Heart left ventricle (tissue), 16 donors: Measurements from ENCODE around the gene PRSS36. TPM values are rescaled to one million over a fixed set of nuclear protein-coding genes. Genes with fewer than 3 reads are reported as not detected.

Experiments
- ATAC-seq, 4 donors: fragments of 200-7000 bp; cut with Tn5 transposase; one replicate each; pipeline ENCODE4 v1.9.1; 2020 to 2022; ENCODE audit warnings: moderate library complexity in 4 of 4, mild to moderate bottlenecking in 3 of 4, moderate number of reproducible peaks in 1 of 4
- DNase-seq, 5 donors: peaks; one replicate each; pipeline ENCODE4 v3.0.0-alpha.2; 2020
- H3K27ac ChIP-seq, 12 donors: fragments of 200-600 bp; sonication (generic) in 4 of 12; one replicate each; pipeline versions ENCODE4 v1.5.0 to v1.8.0; 2016 to 2022; ENCODE audit warnings: mild to moderate bottlenecking in 2 of 12
- H3K27me3 ChIP-seq, 9 donors: fragments of 200-600 bp; sonication (generic) in 2 of 9; one replicate each; pipeline versions ENCODE4 v1.5.1 to v1.8.0; 2016 to 2022; ENCODE audit warnings: mild to moderate bottlenecking in 3 of 9
- H3K36me3 ChIP-seq, 9 donors: fragments of 200-600 bp; sonication (generic) in 2 of 9; one replicate each; pipeline versions ENCODE4 v1.5.0 to v1.8.0; 2018 to 2022; ENCODE audit warnings: mild to moderate bottlenecking in 2 of 9
- H3K4me1 ChIP-seq, 12 donors: fragments of 200-600 bp; sonication (generic) in 4 of 12; one replicate each; pipeline versions ENCODE4 v1.5.0 to v1.8.0; 2016 to 2022; ENCODE audit warnings: mild to moderate bottlenecking in 3 of 12
- H3K4me3 ChIP-seq, 12 donors: fragments of 200-600 bp; sonication (generic) in 4 of 12; one replicate each; pipeline versions ENCODE4 v1.5.0 to v1.8.0; 2017 to 2022; ENCODE audit warnings: mild to moderate bottlenecking in 9 of 12, moderate library complexity in 4 of 12
- H3K9me3 ChIP-seq, 12 donors: fragments of 200-600 bp; sonication (generic) in 4 of 12; one replicate each; pipeline versions ENCODE4 v1.5.0 to v1.8.0; 2016 to 2022; ENCODE audit warnings: mild to moderate bottlenecking in 1 of 12
- CTCF ChIP-seq, 12 donors: fragments of 200-600 bp; sonication (generic) in 4 of 12; IDR thresholded peaks; one replicate each; pipeline versions ENCODE4 v1.5.0 to v1.8.0; 2018 to 2022; ENCODE audit warnings: antibody characterized with exemption in 12 of 12, mild to moderate bottlenecking in 5 of 12
- POLR2A ChIP-seq, 2 donors: fragments of 450-650 bp; IDR thresholded peaks; one replicate each; pipeline ENCODE4 v1.6.1; 2017; ENCODE audit warnings: antibody characterized with exemption in 2 of 2, mild to moderate bottlenecking in 2 of 2, moderate library complexity in 2 of 2
- WGBS, 4 donors: extraction: QIAGEN DNeasy Blood & Tissue Kit in 2 of 4; methylation state at CpG; one replicate each; pipeline versions ENCODE4 v1.1.5 to v1.1.7; 2013 to 2018; 5-methylcytosine and 5-hydroxymethylcytosine counted together
- intact Hi-C, 10 donors: fragments of 100-400 bp; cut with DNase I; formaldehyde crosslinking; loops; one replicate each; pipeline versions ENCODE4 v1.11.1 to v1.14.2; 2022
- polyA plus RNA-seq, 2 donors: library from polyadenylated mRNA; stranded (reverse); fragments of 200-250 nt; gene quantifications; one replicate each; pipeline ENCODE4 v1.2.3, GENCODE V29; 2013
- total RNA-seq, 9 donors: library from RNA; depleted of rRNA in 2 of 9; stranded (reverse); fragments of >200 nt in 2 of 9; fragmentation: NEBNext Ultra II Directional in 3 of 9; extraction: Animal tissue kit (Norgen Biotek cat#: 25700) in 3 of 9; gene quantifications; one replicate each; pipeline versions ENCODE4 v1.1.0 to v1.2.4, GENCODE V29; 2016 to 2023
- donor health status: ischemic (EF 13 %, LVEDD 7.1; RV severe dilation, severe dysfunction).
- donor health status: healthy with polysubstance abuse.
- donor health status: DM: no; HTN: yes; CAD: no.
- donor health status: DM: no; HTN: no; CAD: no.
- donor health status: ischemic (EF 25% LVEDD 6.9; RV normal size, moderate dysfunction).
- donor health status: ischemic (EF 25% LVEDD 5.7; RV mildly dilated, moderate dysfunction).
- donor health status: healthy.
- donor health status: DM: yes; HTN: yes; CAD: no.
- donor health status: ischemic (EF 35%, LVEDD 5.7; RV mildly dilated, moderate dysfunction).
- donor health status: nonischemic (EF 11% LVEDD 7.7; RV severe dilation, severe dysfunction).
- donor health status: DM: yes; HTN: yes; CAD: no.
- donor health status: PGD.
- donor health status: ischemic (EF 29% LVEDD 5.4; RV normal size, mild dysfunction).
- donor health status: nonischemic (EF 23%, LVEDD 6.1; RV moderate dilation, normal function).

Gene PRSS36
- total and polyA plus RNA-seq, 11 donors: 0.35 to 5.1 (median 1.2) TPM

- Histone ChIP-seq H3K27ac (peak overlapping the region; percentile 27 to 94 (median 60)), H3K36me3 (peaks cover 7 to 80% (median 61%) of the 10 kb centered on the region in 9 donors), H3K4me1 (peaks cover 0 to 47% (median 15%) of the 10 kb centered on the region in 12 donors), H3K27me3 (no peaks in the 10 kb centered on the region), H3K4me3 (peak overlapping the region in 1 of 12 donors; percentile 2), H3K9me3 (no peaks in the 10 kb centered on the region)
- peak; percentile 39 to 84 (median 76) for ATAC-seq
- TF ChIP-seq POLR2A (IDR thresholded peaks at IDR 0.05) (no peak), CTCF (IDR thresholded peaks at IDR 0.05) (no peak)
- intact Hi-C loops: no loop called here
- DNase-seq: peak in 3 of 5 donors; percentile 48 to 69 (median 60)
- 65 to 78% (median 69%) methylated on average over 10 to 14 of the region's 14 CpGs for WGBS, 4 donors
Measured at GRCh38 chr16:31128711-31129567, 20.9 kb downstream of the PRSS36 start.

GRCh38 chr16:31127182-31127581, 22.7 kb downstream of the PRSS36 start:
- Histone ChIP-seq H3K27me3 (no peaks in the 10 kb centered on the region), H3K36me3 (peaks cover 7 to 93% (median 70%) of the 10 kb centered on the region in 9 donors), H3K27ac (peak overlapping the region in 3 of 12 donors; percentile 73 to 94 (median 75)), H3K9me3 (no peaks in the 10 kb centered on the region), H3K4me3 (no peak overlapping the region), H3K4me1 (peaks cover 0 to 38% (median 12%) of the 10 kb centered on the region in 12 donors)
- TF ChIP-seq POLR2A (IDR thresholded peaks at IDR 0.05): no peak
- TF ChIP-seq CTCF (IDR thresholded peaks at IDR 0.05): no peak
- intact Hi-C loops: no loop called here
- ATAC-seq: no peak
- no peak for DNase-seq
- WGBS, 4 donors: 86 to 96% (median 90%) methylated on average over 12 to 13 of the region's 13 CpGs

- no peak for TF ChIP-seq CTCF (IDR thresholded peaks at IDR 0.05)
- TF ChIP-seq POLR2A (IDR thresholded peaks at IDR 0.05): no peak
- intact Hi-C loops: no loop called here
- WGBS, 4 donors: 94 to 97% (median 95%) methylated on average over 3 of the region's 3 CpGs
- Histone ChIP-seq H3K27ac (no peak overlapping the region), H3K4me3 (no peak overlapping the region), H3K36me3 (peaks cover 7 to 91% (median 69%) of the 10 kb centered on the region in 9 donors), H3K27me3 (no peaks in the 10 kb centered on the region), H3K4me1 (peaks cover 0 to 38% (median 12%) of the 10 kb centered on the region in 12 donors), H3K9me3 (no peaks in the 10 kb centered on the region)
- ATAC-seq (no peak), DNase-seq (no peak)
Measured at GRCh38 chr16:31125844-31126243, 24.0 kb downstream of the PRSS36 start.

- Histone ChIP-seq H3K4me3 (no peak overlapping the region), H3K27me3 (no peaks in the 10 kb centered on the region), H3K36me3 (peaks cover 0 to 62% (median 59%) of the 10 kb centered on the region in 9 donors), H3K4me1 (peaks cover 0 to 28% (median 19%) of the 10 kb centered on the region in 12 donors), H3K27ac (peak overlapping the region in 3 of 12 donors; percentile 31 to 99 (median 96)), H3K9me3 (no peaks in the 10 kb centered on the region)
- no peak for ATAC-seq
- TF ChIP-seq CTCF (IDR thresholded peaks at IDR 0.05) (no peak), POLR2A (IDR thresholded peaks at IDR 0.05) (no peak)
- 83 to 91% (median 87%) methylated on average over 16 of the region's 16 CpGs for WGBS, 4 donors
- DNase-seq: no peak
- intact Hi-C loops: no loop called here
Measured at GRCh38 chr16:31120129-31120528, 29.7 kb downstream of the PRSS36 start.
